Glomerular visceral epithelial cell (primary cell): ENCODE measurements around the gene ASGR2.
"Not testable (repeated sequence)": the region's sequence is repeated elsewhere in the genome, so short reads cannot be mapped to it uniquely, and the experiment has no call there.

Source experiments
- DNase-seq: peaks from one replicate; pipeline ENCODE4 v3.0.0-alpha.2; 2016; ENCODE audit errors: extremely low spot score

The ASGR2 gene

GRCh38 chr17:7124923-7125322, 10.3 kb upstream of the ASGR2 start:
- DNase-seq = no peak

GRCh38 chr17:7123844-7124243, 9.2 kb upstream of the ASGR2 start:
- no peak for DNase-seq

- DNase-seq = no peak
Measured at GRCh38 chr17:7122381-7122780, 7.8 kb upstream of the ASGR2 start.

GRCh38 chr17:7120635-7121034, 6.0 kb upstream of the ASGR2 start:
- not testable (repeated sequence) for DNase-seq

GRCh38 chr17:7120123-7120522, 5.5 kb upstream of the ASGR2 start:
- DNase-seq = no peak

- DNase-seq = no peak
Measured at GRCh38 chr17:7119314-7119713, 4.7 kb upstream of the ASGR2 start.

- DNase-seq = no peak
Measured at GRCh38 chr17:7114875-7115614, 423 bp upstream of the ASGR2 start.

GRCh38 chr17:7113273-7114071, 1.1 kb downstream of the ASGR2 start:
- DNase-seq = no peak

GRCh38 chr17:7112510-7113108, 2.0 kb downstream of the ASGR2 start:
- DNase-seq = no peak

GRCh38 chr17:7111784-7112509, 2.7 kb downstream of the ASGR2 start:
- DNase-seq = no peak

- DNase-seq = no peak
Measured at GRCh38 chr17:7110617-7111306, 3.9 kb downstream of the ASGR2 start.

GRCh38 chr17:7109461-7110322, 4.9 kb downstream of the ASGR2 start:
- no peak for DNase-seq

GRCh38 chr17:7108981-7109380, 5.6 kb downstream of the ASGR2 start:
- no peak for DNase-seq

- DNase-seq = no peak
Measured at GRCh38 chr17:7108560-7108925, 6.1 kb downstream of the ASGR2 start.

- no peak for DNase-seq
Measured at GRCh38 chr17:7107795-7108559, 6.6 kb downstream of the ASGR2 start.

- no peak for DNase-seq
Measured at GRCh38 chr17:7107012-7107754, 7.4 kb downstream of the ASGR2 start.

GRCh38 chr17:7102421-7102820, 12.2 kb downstream of the ASGR2 start:
- DNase-seq = no peak

- no peak for DNase-seq
Measured at GRCh38 chr17:7101531-7101930, 13.1 kb downstream of the ASGR2 start.
